Mesothelial cell of epicardium (in vitro differentiated cells): ENCODE results near the gene CENPO. TPM values are rescaled to one million over a fixed set of nuclear protein-coding genes. Genes with fewer than 3 reads are reported as not detected.
"Not testable (repeated sequence)": the region's sequence is repeated elsewhere in the genome, so short reads cannot be mapped to it uniquely, and the experiment has no call there.

Experiments
- DNase-seq, 2 experiments: peaks; one replicate each; pipeline ENCODE4 v3.0.0; 2021; ENCODE audit warnings: low spot score in 2 of 2; ENCODE audit not compliant: unreplicated experiment in 2 of 2
- H3K27ac Mint-ChIP-seq: 2 replicates; pipeline ENCODE4 v1.8.0; 2021; ENCODE audit warnings: mixed read lengths
- H3K27me3 Mint-ChIP-seq: 2 replicates; pipeline ENCODE4 v1.8.0; 2021; ENCODE audit warnings: low read depth, mixed read lengths
- H3K36me3 Mint-ChIP-seq: 2 replicates; pipeline ENCODE4 v1.8.0; 2021; ENCODE audit warnings: mixed read lengths
- H3K4me1 Mint-ChIP-seq: 2 replicates; pipeline ENCODE4 v1.8.0; 2021; ENCODE audit warnings: mixed read lengths
- H3K4me3 Mint-ChIP-seq: 2 replicates; pipeline ENCODE4 v1.8.0; 2021; ENCODE audit warnings: mild to moderate bottlenecking, moderate library complexity, mixed read lengths
- H3K9me3 Mint-ChIP-seq: 2 replicates; pipeline ENCODE4 v1.8.0; 2021; ENCODE audit warnings: mixed read lengths
- CTCF ChIP-seq: fragments of 200-600 bp; sonication (generic); IDR thresholded peaks from one replicate; pipeline ENCODE4 v1.5.0; 2021; ENCODE audit warnings: antibody characterized with exemption; ENCODE audit not compliant: unreplicated experiment
- total RNA-seq: library from RNA; stranded (reverse); gene quantifications from 3 replicates; pipeline ENCODE4 v1.2.1, GENCODE V29; 2021

The CENPO gene
- total RNA-seq, 1 donor from 2014 or later = 18.8 TPM

- Mint-ChIP-seq H3K36me3 (peaks cover 14% of the 10 kb centered on the region), H3K4me1 (peaks cover 3% of the 10 kb centered on the region), H3K4me3 (no peak overlapping the region), H3K9me3 (no peaks in the 10 kb centered on the region), H3K27me3 (no peaks in the 10 kb centered on the region), H3K27ac (no peak overlapping the region)
- DNase-seq = no peak
- TF ChIP-seq CTCF = no peak
Observed at GRCh38 chr2:24832521-24832920, 39.3 kb downstream of the CENPO start.

GRCh38 chr2:24832931-24833701 is 39.9 kb downstream of the CENPO start:
- Mint-ChIP-seq H3K36me3 (peaks cover 14% of the 10 kb centered on the region), H3K4me1 (no peaks in the 10 kb centered on the region), H3K27ac (no peak overlapping the region), H3K27me3 (no peaks in the 10 kb centered on the region), H3K4me3 (no peak overlapping the region), H3K9me3 (no peaks in the 10 kb centered on the region)
- no peak for DNase-seq
- TF ChIP-seq CTCF = no peak

- H3K27ac Mint-ChIP-seq = no peak overlapping the region
- no peaks in the 10 kb centered on the region for H3K9me3 Mint-ChIP-seq
- no peak overlapping the region for H3K4me3 Mint-ChIP-seq
Observed at GRCh38 chr2:24833821-24834732, 40.9 kb downstream of the CENPO start.

GRCh38 chr2:24834733-24835395 is 41.6 kb downstream of the CENPO start:
- Mint-ChIP-seq H3K27me3 (no peaks in the 10 kb centered on the region), H3K4me1 (no peaks in the 10 kb centered on the region), H3K4me3 (no peak overlapping the region), H3K9me3 (no peaks in the 10 kb centered on the region), H3K36me3 (peaks cover 14% of the 10 kb centered on the region), H3K27ac (no peak overlapping the region)
- TF ChIP-seq CTCF = no peak
- no peak for DNase-seq

More at GRCh38 chr2:24833821-24834732, 40.9 kb downstream of the CENPO start:
- no peak for DNase-seq
- Mint-ChIP-seq H3K27me3 (no peaks in the 10 kb centered on the region), H3K36me3 (peaks cover 14% of the 10 kb centered on the region), H3K4me1 (no peaks in the 10 kb centered on the region)
- TF ChIP-seq CTCF = no peak

- H3K27ac Mint-ChIP-seq, DNase-seq, H3K4me3 Mint-ChIP-seq, H3K27me3 Mint-ChIP-seq, H3K9me3 Mint-ChIP-seq, H3K4me1 Mint-ChIP-seq: not testable (repeated sequence)
- peaks cover 14% of the 10 kb centered on the region for H3K36me3 Mint-ChIP-seq
Observed at GRCh38 chr2:24835411-24835810, 42.2 kb downstream of the CENPO start.
